Measurements from ENCODE around the gene DSCAM. TPM values are rescaled to one million over a fixed set of nuclear protein-coding genes. Genes with fewer than 3 reads are reported as not detected.

DSCAM gene
- total RNA-seq, 4 donors from 2014 or later = 0.04 to 0.06 TPM; not detected in 2

- no peak for DNase-seq
- H3K4me1 ChIP-seq = no peaks in the 10 kb centered on the region
- 76 to 79% methylated on average over 1 of the region's 1 CpG for WGBS, 2 donors
- intact Hi-C loops (cut with DNase I) = no loop called here
- H3K27me3 ChIP-seq = no peaks in the 10 kb centered on the region
- H3K9me3 ChIP-seq = peaks cover 0 to 28% (median 18%) of the 10 kb centered on the region in 3 donors
- H3K4me3 ChIP-seq = no peak overlapping the region
- TF ChIP-seq CTCF (IDR thresholded peaks at IDR 0.05) = no peak
- TF ChIP-seq POLR2A (IDR thresholded peaks at IDR 0.05) = no peak
- H3K27ac ChIP-seq = no peak overlapping the region
- no peaks in the 10 kb centered on the region for H3K36me3 ChIP-seq
Measured at GRCh38 chr21:40797410-40797809, 49.5 kb downstream of the DSCAM start.

GRCh38 chr21:40796464-40796863, 50.5 kb downstream of the DSCAM start:
- H3K4me1 ChIP-seq = no peaks in the 10 kb centered on the region
- H3K4me3 ChIP-seq = no peak overlapping the region
- H3K27me3 ChIP-seq = no peaks in the 10 kb centered on the region
- intact Hi-C loops (cut with DNase I) = no loop called here
- WGBS, 2 donors = 33 to 73% methylated on average over 1 of the region's 1 CpG
- H3K27ac ChIP-seq = no peak overlapping the region
- no peak for DNase-seq
- no peaks in the 10 kb centered on the region for H3K36me3 ChIP-seq
- peaks cover 0 to 22% (median 17%) of the 10 kb centered on the region in 3 donors for H3K9me3 ChIP-seq
- TF ChIP-seq CTCF (IDR thresholded peaks at IDR 0.05) (no peak), POLR2A (IDR thresholded peaks at IDR 0.05) (no peak)

- no peaks in the 10 kb centered on the region for H3K36me3 ChIP-seq
- 38 to 47% methylated on average over 3 of the region's 3 CpGs for WGBS, 2 donors
- intact Hi-C loops (cut with DNase I) = no loop called here
Measured at GRCh38 chr21:40795313-40795712, 51.6 kb downstream of the DSCAM start.

GRCh38 chr21:40792691-40793456, 54.1 kb downstream of the DSCAM start:
- TF ChIP-seq POLR2A (IDR thresholded peaks at IDR 0.05) = no peak
- TF ChIP-seq CTCF (IDR thresholded peaks at IDR 0.05) = no peak
- 38 to 41% methylated on average over 4 of the region's 4 CpGs for WGBS, 2 donors
- no peak for DNase-seq
- Histone ChIP-seq H3K36me3 (no peaks in the 10 kb centered on the region), H3K27ac (no peak overlapping the region), H3K4me3 (no peak overlapping the region), H3K9me3 (no peaks in the 10 kb centered on the region), H3K27me3 (no peaks in the 10 kb centered on the region), H3K4me1 (no peaks in the 10 kb centered on the region)
- intact Hi-C loops (cut with DNase I) = no loop called here

More at GRCh38 chr21:40795313-40795712, 51.6 kb downstream of the DSCAM start:
- no peaks in the 10 kb centered on the region for H3K4me1 ChIP-seq
- no peak overlapping the region for H3K4me3 ChIP-seq
- no peaks in the 10 kb centered on the region for H3K27me3 ChIP-seq
- H3K9me3 ChIP-seq = peaks cover 0 to 11% (median 6%) of the 10 kb centered on the region in 3 donors
- TF ChIP-seq CTCF (IDR thresholded peaks at IDR 0.05) (no peak), POLR2A (IDR thresholded peaks at IDR 0.05) (no peak)
- no peak for DNase-seq
- H3K27ac ChIP-seq = no peak overlapping the region

- no peak overlapping the region for H3K27ac ChIP-seq
- WGBS, 2 donors = 70 to 84% methylated on average over 3 of the region's 3 CpGs
- H3K9me3 ChIP-seq = no peaks in the 10 kb centered on the region
- H3K27me3 ChIP-seq = no peaks in the 10 kb centered on the region
- H3K4me1 ChIP-seq = no peaks in the 10 kb centered on the region
- DNase-seq = no peak
- no peak overlapping the region for H3K4me3 ChIP-seq
- intact Hi-C loops (cut with DNase I) = no loop called here
- H3K36me3 ChIP-seq = no peaks in the 10 kb centered on the region
- TF ChIP-seq POLR2A (IDR thresholded peaks at IDR 0.05) (no peak), CTCF (IDR thresholded peaks at IDR 0.05) (no peak)
Measured at GRCh38 chr21:40788635-40789034, 58.3 kb downstream of the DSCAM start.
